CD4-positive, alpha-beta T cell (primary cell): ENCODE measurements around the gene CRB1. TPM values are rescaled to one million over a fixed set of nuclear protein-coding genes. Genes with fewer than 3 reads are reported as not detected.

Source experiments
- ATAC-seq: fragments of 200-7000 bp; cut with Tn5 transposase; one replicate; pipeline ENCODE4 v1.10.0; 2022; ENCODE audit warnings: mild to moderate bottlenecking; ENCODE audit not compliant: poor library complexity
- CTCF ChIA-PET: fragments of 350-600 bp; sonication (Branson Sonifier 250); formaldehyde crosslinking; loops from one replicate; lab custom pipeline; 2021; ENCODE audit warnings: antibody characterized with exemption, inconsistent platforms; lab: Charles Lee
- POLR2A ChIA-PET: fragments of 350-600 bp; sonication (Branson Sonifier 250); formaldehyde crosslinking; loops from one replicate; lab custom pipeline; 2021; ENCODE audit warnings: antibody characterized with exemption, inconsistent platforms; lab: Charles Lee
- DNase-seq, 14 experiments: peaks; one replicate each; pipeline ENCODE4 v3.0.0-alpha.2; 2013 to 2020; ENCODE audit warnings: mixed read lengths in 2 of 14
- H3K27ac ChIP-seq, 2 donors: one replicate each; pipeline versions ENCODE4 v1.5.1 to v1.7.0; 2013; ENCODE audit warnings: low read length in 2 of 2, low read depth in 1 of 2, mild to moderate bottlenecking in 1 of 2
- H3K27me3 ChIP-seq, 2 experiments: 1 replicate in 1 of 2; 2 replicates in 1 of 2; pipeline versions ENCODE4 v1.6.1 to v1.7.0; 2013; ENCODE audit warnings: low read length in 2 of 2, control low read depth in 1 of 2, mild to moderate bottlenecking in 1 of 2, moderate library complexity in 1 of 2; ENCODE audit not compliant: insufficient read depth in 2 of 2, control insufficient read depth in 1 of 2
- H3K36me3 ChIP-seq: one replicate; pipeline ENCODE4 v1.6.1; 2013; ENCODE audit warnings: low read length, control low read depth; ENCODE audit not compliant: insufficient read depth
- H3K4me1 ChIP-seq: one replicate; pipeline ENCODE4 v1.6.1; 2013; ENCODE audit warnings: low read length, control low read depth; ENCODE audit not compliant: insufficient read depth
- H3K4me3 ChIP-seq: one replicate; pipeline ENCODE4 v1.5.1; 2013; ENCODE audit warnings: mild to moderate bottlenecking, low read length, moderate library complexity
- H3K9me3 ChIP-seq, 2 experiments: 1 replicate in 1 of 2; 2 replicates in 1 of 2; pipeline versions ENCODE4 v1.6.1 to v1.7.0; 2013; ENCODE audit warnings: low read length in 2 of 2, mild to moderate bottlenecking in 2 of 2, control low read depth in 1 of 2, moderate library complexity in 1 of 2; ENCODE audit not compliant: control insufficient read depth in 1 of 2, insufficient read depth in 1 of 2
- H3K27ac Mint-ChIP-seq: one replicate; pipeline ENCODE4 v1.8.0; 2020; ENCODE audit warnings: mixed read lengths
- H3K27me3 Mint-ChIP-seq: one replicate; pipeline ENCODE4 v1.8.0; 2021; ENCODE audit warnings: mixed read lengths
- H3K36me3 Mint-ChIP-seq: one replicate; pipeline ENCODE4 v1.8.0; 2021; ENCODE audit warnings: low read depth, mixed read lengths
- H3K4me1 Mint-ChIP-seq: one replicate; pipeline ENCODE4 v1.8.0; 2021; ENCODE audit warnings: low read depth, mixed read lengths
- H3K4me3 Mint-ChIP-seq: one replicate; pipeline ENCODE4 v1.8.0; 2020; ENCODE audit warnings: mild to moderate bottlenecking, mixed read lengths
- H3K9me3 Mint-ChIP-seq: one replicate; pipeline ENCODE4 v1.8.0; 2020; ENCODE audit warnings: mixed read lengths
- CTCF ChIP-seq: fragments of 200-600 bp; IDR thresholded peaks from one replicate; pipeline ENCODE4 v1.8.0; 2022; ENCODE audit warnings: antibody characterized with exemption, mild to moderate bottlenecking
- intact Hi-C, 2 experiments: fragments of 100-400 bp; cut with DNase I in 1 of 2; cut with micrococcal nuclease in 1 of 2; formaldehyde crosslinking; loops; one replicate each; pipeline versions ENCODE4 v1.15.1 to v1.9.0; 2023 to 2025; cut with DNase I, micrococcal nuclease
- total RNA-seq, 174 experiments: library from RNA in 2 of 174; stranded (reverse) in 2 of 174; gene quantifications; one replicate each; pipeline ENCODE4 v1.2.3 and lab custom pipeline; 2021 to 2026

The CRB1 gene
- total RNA-seq, 2 experiments from 2014 or later, result 0.17 to 0.25 TPM

DNA sequence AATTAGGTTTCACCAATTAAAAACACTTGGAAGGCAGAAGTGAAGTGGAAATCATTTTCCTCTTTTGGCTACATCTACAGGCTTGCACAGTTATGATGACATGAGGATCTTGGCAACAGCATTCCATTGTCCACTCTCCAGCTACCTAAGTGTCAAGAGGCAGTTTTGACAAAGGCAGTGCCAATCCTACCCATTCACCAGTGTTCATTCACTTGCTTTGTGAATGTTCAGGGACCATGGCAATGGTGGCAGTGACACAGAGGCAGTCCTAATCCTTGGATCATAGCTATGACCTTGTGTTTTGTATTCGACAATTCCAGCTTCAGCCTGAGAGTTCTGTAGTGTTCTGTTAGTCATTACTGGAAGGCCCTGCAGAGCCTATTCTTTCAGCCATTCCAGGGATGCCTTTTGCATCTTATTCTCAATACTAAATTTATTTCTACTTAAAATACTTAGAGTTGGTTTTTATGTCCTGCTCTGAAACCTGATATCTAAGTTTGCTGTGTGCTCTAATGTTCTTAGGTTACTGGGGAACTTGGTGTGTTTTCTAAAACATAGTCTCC, 36.7 kb downstream of the CRB1 start:
- intact Hi-C loops, result no loop called here
- Mint-ChIP-seq H3K27ac (no peak overlapping the region), H3K4me3 (no peak overlapping the region), H3K36me3 (no peaks in the 10 kb centered on the region), H3K4me1 (no peaks in the 10 kb centered on the region), H3K9me3 (no peaks in the 10 kb centered on the region), H3K27me3 (peaks cover 3% of the 10 kb centered on the region)
- Histone ChIP-seq H3K36me3 (no peaks in the 10 kb centered on the region), H3K4me3 (no peak overlapping the region), H3K27me3 (no peaks in the 10 kb centered on the region), H3K4me1 (no peaks in the 10 kb centered on the region), H3K27ac (no peak overlapping the region), H3K9me3 (no peaks in the 10 kb centered on the region)
- no peak for TF ChIP-seq CTCF
- ChIA-PET POLR2A (no interaction called here), CTCF (interaction anchor here (1.0 kb wide), 2 partner anchors 11 to 67 kb away, joined by 3 read pairs; no protein-coding TSS in a partner anchor)
- no peak for DNase-seq
- ATAC-seq, result no peak

- Histone ChIP-seq H3K4me3 (no peak overlapping the region), H3K9me3 (no peaks in the 10 kb centered on the region), H3K36me3 (no peaks in the 10 kb centered on the region), H3K27ac (no peak overlapping the region), H3K27me3 (no peaks in the 10 kb centered on the region), H3K4me1 (no peaks in the 10 kb centered on the region)
- POLR2A ChIA-PET, result no interaction called here
- Mint-ChIP-seq H3K36me3 (no peaks in the 10 kb centered on the region), H3K4me1 (no peaks in the 10 kb centered on the region), H3K9me3 (no peaks in the 10 kb centered on the region), H3K27me3 (peaks cover 3% of the 10 kb centered on the region), H3K4me3 (no peak overlapping the region), H3K27ac (no peak overlapping the region)
- CTCF ChIA-PET, result no interaction called here
- DNase-seq (no peak), ATAC-seq (no peak)
- TF ChIP-seq CTCF, result no peak
- intact Hi-C loops, result no loop called here
Observed at GRCh38 chr1:197305925-197306324, 37.9 kb downstream of the CRB1 start.

DNA sequence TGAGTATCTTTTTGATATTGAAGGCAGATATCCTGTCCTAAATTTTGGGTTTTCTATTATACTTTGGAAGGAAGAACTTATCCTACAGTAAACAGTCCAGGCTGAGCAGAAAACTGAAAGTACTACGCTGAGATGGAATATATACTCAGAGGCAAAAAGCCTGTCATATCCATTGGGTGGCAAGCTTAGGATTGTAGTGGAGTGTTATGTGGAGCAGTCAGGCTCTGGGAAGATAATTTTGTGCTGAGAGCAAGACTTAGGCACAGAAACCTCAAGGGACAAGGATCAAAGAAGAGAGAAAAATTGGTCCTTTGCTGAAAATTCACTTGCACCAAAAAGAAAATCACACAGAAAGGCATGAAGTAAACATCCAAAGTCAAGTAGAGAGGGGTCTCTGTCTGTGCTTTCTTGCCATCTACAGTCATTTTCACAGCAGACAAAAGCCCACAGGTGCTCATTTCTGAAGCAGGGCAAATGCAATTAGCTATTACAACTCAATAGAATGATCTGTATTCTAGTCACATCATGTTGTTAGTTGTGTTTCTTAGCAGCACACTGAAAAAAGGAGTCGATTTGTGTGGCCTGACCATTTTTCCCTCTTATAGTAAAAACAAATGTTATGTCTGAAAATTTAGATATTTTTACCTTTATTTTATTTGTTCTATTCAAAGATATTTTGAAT, 38.5 kb downstream of the CRB1 start:
- intact Hi-C loops, result no loop called here
- Histone ChIP-seq H3K36me3 (no peaks in the 10 kb centered on the region), H3K27ac (no peak overlapping the region), H3K4me1 (no peaks in the 10 kb centered on the region), H3K27me3 (no peaks in the 10 kb centered on the region), H3K9me3 (no peaks in the 10 kb centered on the region), H3K4me3 (no peak overlapping the region)
- TF ChIP-seq CTCF, result no peak
- Mint-ChIP-seq H3K4me1 (no peaks in the 10 kb centered on the region), H3K36me3 (no peaks in the 10 kb centered on the region), H3K4me3 (no peak overlapping the region), H3K9me3 (no peaks in the 10 kb centered on the region), H3K27ac (no peak overlapping the region), H3K27me3 (peaks cover 3% of the 10 kb centered on the region)
- ATAC-seq, result no peak
- ChIA-PET CTCF (no interaction called here), POLR2A (no interaction called here)
- DNase-seq, result no peak
